Activated CD4-positive, alpha-beta T cell treated with anti-CD3 and anti-CD28 coated beads, Interleukin-2, amount 50 U/mL, for 1 hour (primary cell): ENCODE results near the gene EVI5.
A peak's percentile ranks its signal among the peaks of the same experiment; 100 is the strongest.
"Not testable (repeated sequence)": the region's sequence is repeated elsewhere in the genome, so short reads cannot be mapped to it uniquely, and the experiment has no call there.

ENCODE experiments used
- DNase-seq: peaks from one replicate; pipeline ENCODE4 v3.0.0-alpha.2; 2020

Gene EVI5

GRCh38 chr1:92791487-92792066, 6.7 kb upstream of the EVI5 start:
- no peak for DNase-seq

- DNase-seq = no peak
These were observed 6.0 kb upstream of the EVI5 start for GRCh38 chr1:92790867-92791266.

GRCh38 chr1:92790081-92790480, 5.2 kb upstream of the EVI5 start:
- DNase-seq = no peak

GRCh38 chr1:92786111-92786901, 1.4 kb upstream of the EVI5 start:
- no peak for DNase-seq

- no peak for DNase-seq
These were observed 778 bp downstream of the EVI5 start for GRCh38 chr1:92784021-92784638.

- not testable (repeated sequence) for DNase-seq
These were observed 1.4 kb downstream of the EVI5 start for GRCh38 chr1:92783550-92783949.

GRCh38 chr1:92778376-92778775, 6.5 kb downstream of the EVI5 start:
- DNase-seq = no peak

- DNase-seq = no peak
These were observed 10.5 kb downstream of the EVI5 start for GRCh38 chr1:92774407-92774806.

- not testable (repeated sequence) for DNase-seq
These were observed 11.2 kb downstream of the EVI5 start for GRCh38 chr1:92773749-92774148.

GRCh38 chr1:92769856-92770255, 15.1 kb downstream of the EVI5 start:
- no peak for DNase-seq

- DNase-seq = no peak
These were observed 16.0 kb downstream of the EVI5 start for GRCh38 chr1:92768915-92769314.

- DNase-seq = no peak
These were observed 16.6 kb downstream of the EVI5 start for GRCh38 chr1:92768296-92768695.

GRCh38 chr1:92764116-92764515, 20.8 kb downstream of the EVI5 start:
- no peak for DNase-seq

- DNase-seq = no peak
These were observed 22.6 kb downstream of the EVI5 start for GRCh38 chr1:92762355-92762754.

GRCh38 chr1:92759361-92759760, 25.5 kb downstream of the EVI5 start:
- DNase-seq = no peak

GRCh38 chr1:92756537-92756936, 28.4 kb downstream of the EVI5 start:
- DNase-seq = no peak

- no peak for DNase-seq
These were observed 29.1 kb downstream of the EVI5 start for GRCh38 chr1:92755541-92756461.

- no peak for DNase-seq
These were observed 30.2 kb downstream of the EVI5 start for GRCh38 chr1:92754719-92755050.

GRCh38 chr1:92754000-92754718, 30.7 kb downstream of the EVI5 start:
- no peak for DNase-seq

- no peak for DNase-seq
These were observed 32.2 kb downstream of the EVI5 start for GRCh38 chr1:92752719-92753118.

- DNase-seq = peak; percentile 16
These were observed 35.8 kb downstream of the EVI5 start for GRCh38 chr1:92749024-92749634.

- DNase-seq = no peak
These were observed 36.8 kb downstream of the EVI5 start for GRCh38 chr1:92748138-92748537.
